GM21360 (cell line): ENCODE data around the gene CCDC197.

ENCODE experiments used
- ATAC-seq: cut with Tn5 transposase; IDR thresholded peaks from one replicate; pipeline ENCODE4 v1.9.1; 2021; ENCODE audit warnings: mild to moderate bottlenecking, moderate library complexity; ENCODE audit not compliant: unreplicated experiment

The CCDC197 gene

DNA sequence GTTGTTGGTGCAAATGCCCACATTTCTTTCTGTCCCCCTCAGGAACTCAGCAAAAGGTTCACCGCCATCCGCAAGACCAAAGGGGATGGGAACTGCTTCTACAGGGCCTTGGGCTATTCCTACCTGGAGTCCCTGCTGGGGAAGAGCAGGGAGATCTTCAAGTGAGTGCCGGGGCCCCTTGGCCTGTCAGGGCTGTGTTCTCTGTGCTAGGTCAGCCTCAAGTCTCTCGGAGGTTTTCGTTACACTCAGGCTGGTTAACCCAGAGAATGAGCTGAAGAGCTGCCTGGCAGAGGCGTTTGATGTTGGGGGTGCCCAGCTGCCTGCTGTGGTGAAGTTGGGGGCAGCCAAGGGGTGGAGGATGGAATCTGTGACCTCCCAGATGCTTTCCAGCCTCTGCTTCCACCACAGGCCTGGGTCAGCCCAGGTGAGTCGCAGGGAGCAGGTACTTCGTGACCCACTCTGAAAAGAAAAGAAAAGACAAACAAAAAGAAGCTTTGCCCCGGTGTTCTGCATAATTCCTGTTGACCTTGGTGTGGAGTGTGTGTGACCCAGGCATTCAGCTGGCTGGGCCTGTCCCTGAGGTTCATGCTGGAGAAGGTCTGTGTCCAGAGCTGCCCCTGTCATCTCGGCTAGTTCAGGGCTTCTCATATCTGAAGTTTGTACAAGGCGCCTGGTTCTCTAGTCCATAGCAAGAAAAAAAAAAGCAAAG is 42.0 kb downstream of the CCDC197 start:
- ATAC-seq: no peak

- ATAC-seq: no peak
These were observed 43.1 kb downstream of the CCDC197 start for GRCh38 chr14:94040247-94040646.

DNA sequence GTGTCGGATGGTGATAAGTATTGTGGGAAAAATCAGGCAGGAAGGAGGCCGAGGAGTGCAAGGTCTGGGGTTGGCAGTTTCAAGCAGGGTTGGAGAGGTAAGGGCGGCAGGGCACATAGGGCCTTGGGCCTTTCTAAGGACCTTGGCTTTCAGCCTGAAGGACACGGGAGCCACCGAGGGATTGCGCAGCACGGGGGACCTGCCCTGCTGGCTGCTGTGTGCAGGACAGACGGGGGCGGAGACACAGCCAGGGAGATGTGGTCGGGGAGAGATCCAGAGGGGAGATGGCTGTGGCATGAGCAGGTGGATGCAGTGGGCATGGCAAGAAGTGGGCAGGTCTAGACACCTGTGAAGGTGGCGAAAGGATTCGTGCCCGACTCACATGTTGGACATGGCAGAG is 43.7 kb downstream of the CCDC197 start:
- ATAC-seq: no peak

DNA sequence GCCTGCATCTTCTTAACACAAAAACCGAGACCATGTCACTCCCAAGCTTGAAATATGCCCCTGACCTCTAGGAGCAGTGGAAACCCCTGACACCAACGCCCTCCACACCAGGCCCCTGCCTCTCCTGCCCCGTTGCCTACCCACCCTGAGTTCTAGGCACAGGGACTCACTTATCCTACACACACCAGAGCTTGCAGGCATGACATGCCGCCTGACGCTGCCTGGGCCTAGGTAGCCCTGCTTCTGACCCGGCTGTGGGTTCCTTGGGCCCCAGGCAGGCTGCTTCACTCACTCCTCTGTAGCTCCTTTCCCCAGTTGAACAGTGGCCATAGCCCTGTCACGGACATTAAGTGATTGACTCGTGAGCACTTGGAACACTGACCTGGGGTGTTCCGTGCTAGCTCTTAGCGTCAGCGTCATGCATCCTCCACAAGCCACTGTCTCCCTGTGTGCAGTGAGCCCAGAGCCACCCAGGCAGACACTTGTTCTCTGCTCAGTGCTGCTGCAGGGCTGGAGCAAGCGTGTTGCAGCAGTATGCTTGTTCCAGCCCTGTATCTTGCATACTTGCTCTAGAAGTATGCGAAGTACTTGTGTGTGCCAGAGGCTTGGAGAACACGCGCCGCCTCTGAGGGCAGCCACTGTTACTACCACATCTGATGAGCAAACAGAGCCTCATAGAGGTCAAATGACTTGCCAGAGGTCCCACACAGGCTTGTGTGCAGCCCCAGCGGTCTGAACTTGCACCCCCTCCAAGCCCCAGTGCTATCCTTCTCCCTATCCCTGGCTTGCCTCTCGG is 44.6 kb downstream of the CCDC197 start:
- ATAC-seq: no peak

DNA sequence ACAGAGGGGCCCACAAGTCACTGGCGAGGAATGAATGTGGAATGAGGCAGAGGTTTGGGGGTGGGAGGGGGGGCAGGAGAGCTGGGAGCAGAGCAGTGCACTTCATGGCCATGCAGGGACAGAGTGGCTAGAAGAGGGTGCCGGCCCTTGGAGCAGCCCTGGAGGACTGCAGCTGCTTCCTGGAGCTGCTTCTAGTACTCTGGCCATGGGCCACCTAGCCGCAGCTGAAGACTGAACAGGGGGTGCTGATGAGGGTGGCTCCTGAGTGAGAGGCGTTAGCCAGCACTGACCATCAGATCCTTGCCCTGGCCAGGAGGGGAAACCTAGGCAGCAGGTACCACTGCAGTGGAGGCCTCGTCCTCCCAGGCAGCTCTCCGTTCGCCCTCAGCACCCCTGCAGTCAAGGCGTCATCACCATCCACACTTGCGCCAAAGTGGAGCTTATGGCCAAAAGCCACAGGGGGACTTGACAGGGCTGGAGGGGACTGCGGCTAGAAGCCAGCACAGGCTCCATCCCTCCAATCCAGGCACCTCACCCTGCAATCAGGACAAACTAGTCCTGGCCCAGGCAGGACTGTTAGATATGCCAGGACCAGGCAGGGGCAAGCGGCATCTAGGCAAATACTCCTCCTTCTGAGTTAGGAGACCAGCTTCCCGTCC is 45.5 kb downstream of the CCDC197 start:
- no peak for ATAC-seq

GRCh38 chr14:94043111-94043755 is 46.1 kb downstream of the CCDC197 start:
- no peak for ATAC-seq

- ATAC-seq: no peak
These were observed 46.8 kb downstream of the CCDC197 start for GRCh38 chr14:94043756-94044475.

DNA sequence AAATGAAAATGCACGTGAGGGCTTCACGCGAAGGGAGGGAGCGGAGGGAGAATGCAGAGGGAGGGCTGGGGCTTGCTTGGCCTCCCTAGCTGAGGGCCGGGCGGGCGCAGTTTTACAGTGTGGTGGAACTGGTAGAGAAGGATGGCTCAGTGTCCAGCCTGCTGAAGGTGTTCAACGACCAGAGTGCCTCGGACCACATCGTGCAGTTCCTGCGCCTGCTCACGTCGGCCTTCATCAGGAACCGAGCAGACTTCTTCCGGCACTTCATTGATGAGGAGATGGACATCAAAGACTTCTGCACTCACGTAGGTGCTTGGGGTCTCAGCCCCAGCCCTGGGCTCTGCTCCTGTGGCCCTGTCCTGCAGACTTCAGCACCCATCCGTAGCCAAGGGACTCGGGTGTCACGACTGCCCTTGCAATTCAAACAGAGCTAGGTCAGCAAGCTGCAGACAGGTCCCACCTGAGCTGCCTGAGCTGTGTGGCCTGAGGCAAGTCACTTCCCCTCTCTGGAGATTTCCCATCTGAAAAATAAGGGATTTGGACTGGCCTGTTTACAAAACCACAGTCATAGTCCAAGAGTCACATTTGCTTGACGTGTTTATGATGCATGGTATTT is 47.5 kb downstream of the CCDC197 start:
- no peak for ATAC-seq

DNA sequence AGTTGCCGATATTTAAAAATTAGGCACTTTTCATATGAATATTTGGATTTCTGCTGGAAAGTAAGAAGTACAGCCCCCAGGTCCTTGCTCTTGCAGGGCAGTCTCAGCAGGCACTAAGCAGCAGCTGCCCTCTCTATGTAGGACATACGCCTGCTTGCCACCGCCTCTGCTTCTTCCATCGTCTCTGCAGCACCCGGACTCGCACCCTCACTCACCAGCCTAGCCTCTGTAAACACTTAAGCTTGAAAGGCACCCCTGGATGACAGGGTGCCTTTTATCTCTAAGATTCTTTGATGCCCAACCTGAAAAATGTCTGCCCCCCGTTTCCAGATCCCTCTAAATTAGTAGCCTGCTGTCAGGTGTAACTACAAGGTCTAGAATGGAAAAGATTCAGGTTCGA is 48.0 kb downstream of the CCDC197 start:
- no peak for ATAC-seq

DNA sequence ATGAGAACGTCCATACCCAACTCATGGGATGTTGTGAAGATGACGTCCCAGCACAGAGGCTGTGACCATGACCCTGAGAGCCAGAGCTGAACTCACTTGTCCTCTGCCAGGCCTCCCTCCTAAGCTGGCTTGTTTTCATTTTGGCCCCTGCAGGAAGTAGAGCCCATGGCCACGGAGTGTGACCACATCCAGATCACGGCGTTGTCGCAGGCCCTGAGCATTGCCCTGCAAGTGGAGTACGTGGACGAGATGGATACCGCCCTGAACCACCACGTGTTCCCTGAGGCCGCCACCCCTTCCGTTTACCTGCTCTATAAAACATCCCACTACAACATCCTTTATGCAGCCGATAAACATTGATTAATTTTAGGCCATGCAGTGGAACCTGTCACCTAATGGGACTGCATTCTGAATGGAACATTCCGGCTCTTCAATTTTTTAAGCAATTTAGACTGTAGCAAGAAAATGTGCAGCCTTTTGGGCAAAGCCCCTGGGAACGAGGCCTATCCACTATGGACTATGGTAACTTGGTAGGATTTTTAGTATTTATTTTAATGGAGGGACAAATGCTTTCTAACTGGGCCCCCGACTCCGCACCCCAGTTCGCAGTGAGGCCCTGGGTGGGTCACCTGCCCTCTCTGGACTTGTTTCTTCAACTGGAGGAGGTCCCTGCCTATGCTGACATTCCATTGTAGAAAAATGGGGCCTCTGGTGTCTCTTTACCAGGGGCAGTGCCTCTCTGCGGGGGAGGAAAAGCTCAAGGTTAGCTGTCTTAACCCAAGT is 48.7 kb downstream of the CCDC197 start:
- no peak for ATAC-seq

- ATAC-seq: no peak
These were observed 49.7 kb downstream of the CCDC197 start for GRCh38 chr14:94046696-94047250.

- no peak for ATAC-seq
These were observed 50.5 kb downstream of the CCDC197 start for GRCh38 chr14:94047581-94047980.

DNA sequence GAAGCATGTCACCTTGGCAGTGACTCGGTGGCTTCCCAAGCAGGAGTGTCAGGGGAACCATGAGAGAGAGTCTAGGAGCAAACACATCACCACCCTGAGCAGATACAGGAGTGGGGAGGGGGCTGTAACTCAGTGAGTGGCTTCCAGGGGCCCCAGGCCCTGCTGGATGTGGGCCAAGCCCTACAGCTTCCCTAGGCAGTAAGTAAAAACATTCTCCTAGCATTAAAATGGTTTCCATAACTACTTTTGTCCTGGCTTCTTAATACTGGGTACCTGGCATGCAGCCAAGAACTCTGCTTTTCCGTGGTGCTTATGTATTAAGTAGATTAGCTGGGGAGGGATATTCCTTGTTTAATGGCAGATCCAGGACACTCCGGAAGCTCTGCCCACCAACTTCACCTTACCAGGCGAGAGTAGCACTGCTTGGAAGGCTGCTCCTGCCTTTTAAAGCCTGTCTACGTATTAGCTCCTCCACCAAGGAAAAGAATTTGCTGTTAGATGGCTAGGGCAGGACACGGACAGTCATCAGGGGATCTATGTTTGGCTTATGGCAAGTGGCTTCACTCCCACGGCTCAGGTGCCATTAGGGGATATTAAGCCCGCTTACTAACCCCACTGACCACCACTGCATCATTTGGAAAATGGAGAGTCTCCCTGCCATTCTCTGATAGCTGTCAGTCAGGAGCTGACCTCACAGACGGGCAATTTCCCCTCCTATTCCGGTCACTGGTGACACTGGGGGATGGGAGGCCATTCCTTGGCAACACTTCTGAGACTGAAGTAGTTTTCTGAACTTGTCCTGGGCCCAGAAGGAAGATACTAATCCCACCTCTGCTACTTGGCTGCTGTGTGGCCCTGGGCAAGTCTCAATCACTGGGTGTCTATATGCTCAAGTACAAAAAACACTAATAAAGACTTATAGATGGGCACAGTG is 51.9 kb downstream of the CCDC197 start:
- no peak for ATAC-seq

DNA sequence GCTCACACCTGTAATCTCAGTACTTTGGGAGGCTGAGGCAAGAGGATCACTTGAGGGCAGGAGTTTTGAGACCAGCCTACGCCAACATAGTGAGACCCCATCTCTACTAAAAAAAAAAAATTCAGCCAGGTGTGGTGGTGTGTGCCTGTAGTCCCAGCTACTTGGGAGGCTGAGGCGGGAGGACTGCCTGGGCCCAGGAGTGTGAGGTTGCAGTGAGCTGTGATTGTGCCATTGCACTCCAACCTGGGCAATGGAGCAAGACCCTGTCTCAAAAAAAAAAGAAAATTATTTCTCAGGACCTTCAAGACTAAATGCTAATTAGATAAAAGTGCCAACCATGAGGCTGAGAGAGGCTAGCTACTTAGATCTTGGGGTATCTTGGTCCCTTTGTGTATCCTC is 52.5 kb downstream of the CCDC197 start:
- ATAC-seq: no peak

DNA sequence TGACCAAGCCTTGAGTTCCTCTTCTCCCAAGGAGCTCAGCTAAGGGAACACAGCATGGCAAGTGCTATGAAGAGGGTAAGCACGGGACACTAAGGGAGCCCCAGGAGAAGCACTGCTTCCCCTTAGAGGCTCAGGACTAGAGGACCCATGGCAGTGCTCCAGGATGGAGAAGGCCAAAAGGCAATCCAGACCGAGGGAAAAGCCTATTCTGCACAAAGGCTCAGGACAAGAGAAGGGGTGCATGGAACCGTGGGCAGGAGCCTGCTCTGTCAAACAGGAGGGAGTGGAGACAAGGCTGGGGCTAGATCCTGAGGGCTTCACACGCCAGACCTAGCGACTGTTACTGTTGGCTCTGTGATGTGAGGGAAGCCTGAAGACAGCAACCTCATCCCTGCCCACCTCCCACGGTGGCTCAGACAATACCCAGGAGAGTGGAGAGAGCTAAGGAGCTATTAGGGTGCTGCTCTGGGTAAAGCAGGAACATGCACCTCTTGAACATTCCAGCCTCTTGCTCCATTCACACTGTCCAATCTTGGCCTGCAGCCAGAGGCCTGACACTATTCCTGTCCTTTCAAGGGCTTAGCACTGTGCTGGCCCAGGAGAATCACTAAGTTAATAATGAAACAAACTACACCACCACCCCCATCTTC is 53.3 kb downstream of the CCDC197 start:
- ATAC-seq: no peak

DNA sequence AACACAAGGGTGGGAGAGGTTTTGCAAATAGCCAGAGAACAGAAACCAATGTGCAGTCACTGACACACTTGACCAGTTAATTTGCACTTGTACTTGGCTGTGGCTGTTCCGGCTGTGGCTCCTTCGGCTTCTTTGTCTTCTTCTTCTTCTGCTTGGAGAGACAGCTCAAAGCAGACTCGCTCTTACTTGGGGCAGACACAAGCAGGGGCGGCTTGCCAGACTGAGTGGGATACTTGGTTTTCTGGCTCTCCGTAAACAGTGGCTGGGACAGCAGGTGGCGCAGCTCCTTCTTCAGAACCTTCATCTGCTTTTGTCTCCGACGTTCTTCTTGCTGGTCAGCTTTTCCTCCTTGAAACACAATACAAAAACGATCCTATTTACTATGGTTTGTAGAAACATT is 54.0 kb downstream of the CCDC197 start:
- no peak for ATAC-seq

DNA sequence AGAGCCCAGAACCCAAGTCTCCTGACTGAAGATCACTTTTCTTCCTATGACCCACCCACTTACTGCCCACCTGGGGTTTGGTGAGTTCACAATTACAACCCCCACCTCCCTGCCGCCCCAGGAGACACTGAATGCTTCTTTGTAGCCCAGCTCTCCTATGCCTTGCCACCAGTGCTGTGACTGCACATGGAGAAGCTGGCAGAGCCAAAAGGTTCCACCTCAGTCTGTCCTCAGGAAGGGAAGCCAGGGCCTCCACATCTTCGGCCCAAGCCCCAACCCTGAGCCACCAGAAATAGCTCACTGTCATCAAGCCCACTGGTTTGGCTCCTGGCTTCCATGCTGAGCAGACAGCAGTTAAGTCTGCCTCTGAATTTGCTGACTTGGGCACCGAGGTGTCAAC is 54.7 kb downstream of the CCDC197 start:
- ATAC-seq: no peak

GRCh38 chr14:94052199-94052598 is 55.1 kb downstream of the CCDC197 start:
- no peak for ATAC-seq
